Psoas muscle (tissue), 8 donors: ENCODE data around the gene DOK6. TPM values are rescaled to one million over a fixed set of nuclear protein-coding genes. Genes with fewer than 3 reads are reported as not detected.

ENCODE experiments used
- ATAC-seq, 4 donors: fragments of 200-7000 bp; cut with Tn5 transposase; one replicate each; pipeline ENCODE4 v1.9.1; 2020; ENCODE audit warnings: moderate library complexity in 3 of 4, mild to moderate bottlenecking in 2 of 4
- DNase-seq, 2 donors: peaks; one replicate each; pipeline ENCODE4 v3.0.0-alpha.2; 2020
- H3K27ac ChIP-seq: fragments of 200-600 bp; one replicate; pipeline ENCODE4 v1.8.0; 2022
- H3K27me3 ChIP-seq, 3 donors: fragments of 200-600 bp in 1 of 3; one replicate each; pipeline versions ENCODE4 v1.6.1 to v1.8.0; 2013 to 2022; ENCODE audit warnings: low read length in 2 of 3, mild to moderate bottlenecking in 2 of 3, moderate library complexity in 1 of 3; ENCODE audit not compliant: insufficient read depth in 3 of 3
- H3K36me3 ChIP-seq, 2 donors: fragments of 200-600 bp in 1 of 2; one replicate each; pipeline versions ENCODE4 v1.6.1 to v1.8.0; 2013 to 2022; ENCODE audit warnings: low read depth in 1 of 2, mild to moderate bottlenecking in 1 of 2, moderate library complexity in 1 of 2; ENCODE audit not compliant: insufficient read depth in 1 of 2
- H3K4me1 ChIP-seq: fragments of 200-600 bp; one replicate; pipeline ENCODE4 v1.8.0; 2022
- H3K4me3 ChIP-seq: fragments of 200-600 bp; one replicate; pipeline ENCODE4 v1.8.0; 2022; ENCODE audit warnings: mild to moderate bottlenecking
- H3K9me3 ChIP-seq: fragments of 200-600 bp; one replicate; pipeline ENCODE4 v1.8.0; 2022
- WGBS, 3 donors: extraction: QIAGEN DNeasy Blood & Tissue Kit; methylation state at CpG; one replicate each; pipeline versions ENCODE4 v1.1.6 to v1.1.7; 2013; 5-methylcytosine and 5-hydroxymethylcytosine counted together
- intact Hi-C, 2 donors: fragments of 100-400 bp; cut with DNase I; formaldehyde crosslinking; loops; one replicate each; pipeline versions ENCODE4 v1.11.0 to v1.14.2; 2022
- polyA plus RNA-seq, 3 donors: library from polyadenylated mRNA; stranded (reverse); fragments of 200-250 nt; gene quantifications; one replicate each; pipeline ENCODE4 v1.2.3, GENCODE V29; 2013
- total RNA-seq, 4 donors: library from RNA; stranded (reverse); fragmentation: NEBNext Ultra II Directional in 2 of 4; extraction: Animal tissue kit (Norgen Biotek cat#: 25700) in 2 of 4; gene quantifications; one replicate each; pipeline versions ENCODE4 v1.2.1 to v1.2.4, GENCODE V29; 2021 to 2023
- TF ChIP-seq, protein P1 (sequence below): fragments of 200-600 bp; IDR thresholded peaks from one replicate; pipeline ENCODE4 v1.8.0; 2022; ENCODE audit warnings: antibody characterized with exemption
- donor health status: healthy with polysubstance abuse.
- donor health status: DM: no; HTN: no; CAD: no; lungs with moderate emphysema.
- donor health status: Bipolar disorder and iron deficiency.
- donor health status: healthy.
- donor health status: DM: yes; HTN: yes; CAD: no.
- donor health status: DM: no; HTN: no; CAD: no.
- donor health status: DM: no; HTN: no; CAD: no.
- donor health status: DM: yes; HTN: yes; CAD: no.

Gene DOK6
- total and polyA plus RNA-seq, 7 donors, result 0.05 to 0.97 (median 0.18) TPM

- no peaks in the 10 kb centered on the region for H3K36me3 ChIP-seq
- no peaks in the 10 kb centered on the region for H3K27me3 ChIP-seq
- H3K4me3 ChIP-seq, result no peak overlapping the region
- ATAC-seq (no peak), DNase-seq (no peak)
- no peak overlapping the region for H3K27ac ChIP-seq
- 71 to 78% (median 76%) methylated on average over 7 of the region's 7 CpGs for WGBS, 3 donors
- peaks cover 19% of the 10 kb centered on the region for H3K9me3 ChIP-seq
- TF ChIP-seq, protein P1, sequence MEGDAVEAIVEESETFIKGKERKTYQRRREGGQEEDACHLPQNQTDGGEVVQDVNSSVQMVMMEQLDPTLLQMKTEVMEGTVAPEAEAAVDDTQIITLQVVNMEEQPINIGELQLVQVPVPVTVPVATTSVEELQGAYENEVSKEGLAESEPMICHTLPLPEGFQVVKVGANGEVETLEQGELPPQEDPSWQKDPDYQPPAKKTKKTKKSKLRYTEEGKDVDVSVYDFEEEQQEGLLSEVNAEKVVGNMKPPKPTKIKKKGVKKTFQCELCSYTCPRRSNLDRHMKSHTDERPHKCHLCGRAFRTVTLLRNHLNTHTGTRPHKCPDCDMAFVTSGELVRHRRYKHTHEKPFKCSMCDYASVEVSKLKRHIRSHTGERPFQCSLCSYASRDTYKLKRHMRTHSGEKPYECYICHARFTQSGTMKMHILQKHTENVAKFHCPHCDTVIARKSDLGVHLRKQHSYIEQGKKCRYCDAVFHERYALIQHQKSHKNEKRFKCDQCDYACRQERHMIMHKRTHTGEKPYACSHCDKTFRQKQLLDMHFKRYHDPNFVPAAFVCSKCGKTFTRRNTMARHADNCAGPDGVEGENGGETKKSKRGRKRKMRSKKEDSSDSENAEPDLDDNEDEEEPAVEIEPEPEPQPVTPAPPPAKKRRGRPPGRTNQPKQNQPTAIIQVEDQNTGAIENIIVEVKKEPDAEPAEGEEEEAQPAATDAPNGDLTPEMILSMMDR, result no peak
- intact Hi-C loops, result no loop called here
- no peaks in the 10 kb centered on the region for H3K4me1 ChIP-seq
Measured at GRCh38 chr18:69715191-69715795, 314.6 kb downstream of the DOK6 start.

GRCh38 chr18:69717586-69717985 lies 316.9 kb downstream of the DOK6 start:
- Histone ChIP-seq H3K4me3 (no peak overlapping the region), H3K27me3 (no peaks in the 10 kb centered on the region), H3K27ac (no peak overlapping the region), H3K36me3 (no peaks in the 10 kb centered on the region), H3K4me1 (no peaks in the 10 kb centered on the region), H3K9me3 (peaks cover 19% of the 10 kb centered on the region)
- TF ChIP-seq, protein P1, result no peak
- WGBS, 3 donors, result 79 to 88% (median 81%) methylated on average over 2 of the region's 2 CpGs
- no peak for DNase-seq
- intact Hi-C loops, result no loop called here
- ATAC-seq, result no peak

DNA sequence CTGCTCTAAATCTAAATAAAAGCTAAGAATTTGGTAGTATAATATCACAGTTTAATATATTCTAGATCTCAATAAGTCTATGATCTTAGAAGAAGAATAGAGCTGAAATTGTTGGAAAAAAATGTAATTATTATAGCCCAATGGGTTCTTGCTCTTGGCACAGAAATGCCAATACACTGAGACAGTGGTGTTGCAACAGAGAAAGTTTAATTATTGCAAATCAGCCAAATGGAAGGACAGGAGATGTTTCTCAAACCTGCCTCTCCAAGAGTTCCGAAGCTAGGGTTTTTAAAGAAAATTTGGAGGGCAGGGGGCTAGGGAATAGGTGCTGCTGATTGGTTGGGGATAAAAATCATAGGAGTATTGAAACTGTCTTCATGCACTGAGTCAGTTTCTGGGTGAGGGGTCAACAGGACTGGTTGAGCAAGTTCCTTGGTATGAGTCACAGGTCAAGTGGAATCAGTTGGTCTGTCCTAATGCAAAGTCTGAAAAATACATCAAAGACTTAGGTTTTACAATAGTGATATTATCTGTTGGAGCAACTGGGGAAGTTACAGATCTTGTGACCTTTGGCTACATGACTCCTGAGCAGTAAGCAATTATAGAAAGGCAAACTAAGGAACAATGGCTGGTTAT lies 318.3 kb downstream of the DOK6 start:
- H3K27me3 ChIP-seq, result no peaks in the 10 kb centered on the region
- H3K9me3 ChIP-seq, result peaks cover 19% of the 10 kb centered on the region
- 83 to 89% (median 88%) methylated on average over 1 of the region's 1 CpG for WGBS, 3 donors
- H3K27ac ChIP-seq, result no peak overlapping the region
- intact Hi-C loops, result no loop called here
- TF ChIP-seq, protein P1, result no peak
- H3K4me1 ChIP-seq, result no peaks in the 10 kb centered on the region
- DNase-seq (no peak), ATAC-seq (no peak)
- no peaks in the 10 kb centered on the region for H3K36me3 ChIP-seq
- H3K4me3 ChIP-seq, result no peak overlapping the region

- Histone ChIP-seq H3K4me3 (no peak overlapping the region), H3K9me3 (peaks cover 19% of the 10 kb centered on the region), H3K27me3 (no peaks in the 10 kb centered on the region), H3K36me3 (no peaks in the 10 kb centered on the region), H3K4me1 (no peaks in the 10 kb centered on the region), H3K27ac (no peak overlapping the region)
- 78 to 80% (median 78%) methylated on average over 4 of the region's 4 CpGs for WGBS, 3 donors
- TF ChIP-seq, protein P1, result no peak
- ATAC-seq, result no peak
- intact Hi-C loops, result no loop called here
- DNase-seq, result no peak
Measured at GRCh38 chr18:69720422-69720821, 319.7 kb downstream of the DOK6 start.
